GM10266 (cell line): ENCODE results near the gene PRSS1.

Source experiments
- DNase-seq: peaks from one replicate; pipeline ENCODE4 v3.0.0; 2012; ENCODE audit errors: extremely low spot score
- TF ChIP-seq, protein P1 (sequence below): IDR thresholded peaks from 2 replicates; pipeline ENCODE4 v1.5.1; 2012; ENCODE audit warnings: mild to moderate bottlenecking, low read depth; ENCODE audit not compliant: control insufficient read depth, insufficient read depth; ENCODE audit errors: missing control alignments

The PRSS1 gene

GRCh38 chr7:142777318-142777717 lies 28.0 kb downstream of the PRSS1 start:
- TF ChIP-seq, protein P1, sequence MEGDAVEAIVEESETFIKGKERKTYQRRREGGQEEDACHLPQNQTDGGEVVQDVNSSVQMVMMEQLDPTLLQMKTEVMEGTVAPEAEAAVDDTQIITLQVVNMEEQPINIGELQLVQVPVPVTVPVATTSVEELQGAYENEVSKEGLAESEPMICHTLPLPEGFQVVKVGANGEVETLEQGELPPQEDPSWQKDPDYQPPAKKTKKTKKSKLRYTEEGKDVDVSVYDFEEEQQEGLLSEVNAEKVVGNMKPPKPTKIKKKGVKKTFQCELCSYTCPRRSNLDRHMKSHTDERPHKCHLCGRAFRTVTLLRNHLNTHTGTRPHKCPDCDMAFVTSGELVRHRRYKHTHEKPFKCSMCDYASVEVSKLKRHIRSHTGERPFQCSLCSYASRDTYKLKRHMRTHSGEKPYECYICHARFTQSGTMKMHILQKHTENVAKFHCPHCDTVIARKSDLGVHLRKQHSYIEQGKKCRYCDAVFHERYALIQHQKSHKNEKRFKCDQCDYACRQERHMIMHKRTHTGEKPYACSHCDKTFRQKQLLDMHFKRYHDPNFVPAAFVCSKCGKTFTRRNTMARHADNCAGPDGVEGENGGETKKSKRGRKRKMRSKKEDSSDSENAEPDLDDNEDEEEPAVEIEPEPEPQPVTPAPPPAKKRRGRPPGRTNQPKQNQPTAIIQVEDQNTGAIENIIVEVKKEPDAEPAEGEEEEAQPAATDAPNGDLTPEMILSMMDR = no peak

DNA sequence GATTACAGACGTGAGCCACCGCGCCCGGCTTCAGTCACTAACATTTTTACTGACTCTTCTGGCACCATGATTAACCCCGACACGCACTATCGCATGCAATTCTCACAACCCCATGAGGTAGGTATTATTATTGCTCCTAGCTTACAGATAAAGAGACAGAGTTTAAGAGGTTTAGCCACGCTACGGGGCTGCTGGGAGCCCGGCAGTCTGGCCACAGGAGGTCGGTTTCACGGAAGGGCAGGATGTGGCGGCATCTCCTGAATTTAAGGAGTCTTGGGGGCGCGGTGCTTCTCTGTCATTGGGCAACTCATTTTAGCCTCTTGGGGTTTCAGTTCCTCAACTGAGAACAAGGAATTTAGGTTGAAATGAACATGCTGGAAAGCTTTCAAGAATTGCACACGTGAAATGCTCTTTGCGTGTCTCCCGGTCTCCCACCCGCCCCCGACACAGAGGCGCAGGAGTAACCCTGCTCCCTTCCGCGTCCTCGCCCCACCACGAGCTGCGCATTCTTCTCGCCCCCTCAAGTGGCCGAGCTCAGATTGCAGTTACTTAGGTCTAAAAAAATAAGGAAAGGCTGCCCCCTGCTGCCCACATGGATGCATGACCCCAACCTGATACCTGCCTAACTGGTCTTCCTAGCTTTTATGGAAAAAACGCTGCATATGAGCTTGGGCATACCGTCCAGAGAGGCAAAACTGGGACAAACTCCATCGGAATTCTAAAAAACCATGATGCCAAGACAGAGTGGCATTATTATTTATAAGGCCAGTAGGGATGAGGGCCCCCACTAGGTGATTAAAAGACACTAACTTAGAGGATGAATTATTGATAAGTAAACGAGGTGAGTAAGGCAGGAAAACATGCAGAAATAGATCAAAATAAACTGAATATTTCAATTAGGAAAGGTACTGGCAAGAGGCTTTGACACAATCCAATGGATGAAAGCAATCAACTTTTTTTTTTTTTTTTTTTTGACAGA lies 33.9 kb downstream of the PRSS1 start:
- TF ChIP-seq, protein P1 = peak; percentile 99

More at GRCh38 chr7:142777318-142777717, 28.0 kb downstream of the PRSS1 start:
- no peak for DNase-seq

DNA sequence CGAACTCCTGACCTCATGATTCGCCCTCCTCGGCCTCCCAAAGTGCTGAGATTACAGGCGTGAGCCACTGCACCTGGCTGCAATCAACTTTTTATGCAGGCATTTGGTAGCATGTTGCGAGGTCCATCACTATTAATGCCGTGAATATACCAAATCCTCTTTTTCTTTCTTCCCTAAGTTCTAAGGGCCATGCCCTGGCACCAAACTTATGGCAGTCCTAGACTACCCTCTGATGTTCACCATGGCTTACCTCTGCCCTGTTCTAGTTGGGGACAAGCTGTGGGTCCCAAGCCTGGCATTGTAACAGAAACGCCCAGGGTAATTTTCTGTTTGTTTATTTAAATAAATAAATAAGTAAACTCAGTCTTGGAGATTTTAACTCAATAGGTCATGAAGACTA lies 34.8 kb downstream of the PRSS1 start:
- TF ChIP-seq, protein P1 = no peak
- DNase-seq = no peak

More for the DNA sequence above, 33.9 kb downstream of the PRSS1 start:
- DNase-seq = peak; percentile 71

DNA sequence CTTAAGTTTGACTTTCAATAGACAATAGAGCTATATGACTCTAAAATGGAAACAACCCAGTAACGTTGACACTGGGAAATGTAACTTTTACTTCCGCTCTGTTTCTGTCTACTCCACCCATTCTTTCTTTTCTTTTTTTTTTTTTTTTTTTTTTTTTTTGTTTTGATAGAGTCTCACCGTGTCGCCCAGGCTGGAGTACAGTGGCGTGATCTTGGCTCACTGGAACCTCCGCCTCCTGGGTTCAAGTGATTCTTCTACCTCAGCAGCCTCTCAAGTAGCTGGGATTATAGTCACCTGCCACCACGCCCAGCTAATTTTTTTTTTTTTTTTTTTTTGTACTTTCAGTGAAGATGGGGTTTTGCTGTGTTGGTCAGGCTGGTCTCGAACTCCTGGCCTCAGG lies 35.4 kb downstream of the PRSS1 start:
- TF ChIP-seq, protein P1 = no peak
- no peak for DNase-seq

- TF ChIP-seq, protein P1 = no peak
- DNase-seq = no peak
Observed at GRCh38 chr7:142785841-142786250, 36.6 kb downstream of the PRSS1 start.

GRCh38 chr7:142787034-142787768 lies 37.9 kb downstream of the PRSS1 start:
- DNase-seq = no peak
- TF ChIP-seq, protein P1 = no peak
